Endothelial cell (in vitro differentiated cells): Measurements from ENCODE around the gene CCN6. TPM values are rescaled to one million over a fixed set of nuclear protein-coding genes. Genes with fewer than 3 reads are reported as not detected.

Experiments used
- DNase-seq: peaks from one replicate; pipeline ENCODE4 v3.0.0; 2021; ENCODE audit warnings: low spot score
- H3K27ac Mint-ChIP-seq: one replicate; pipeline ENCODE4 v1.8.0; 2021; ENCODE audit warnings: mixed read lengths, inconsistent platforms; ENCODE audit not compliant: unreplicated experiment
- H3K27me3 Mint-ChIP-seq: one replicate; pipeline ENCODE4 v1.8.0; 2021; ENCODE audit warnings: mild to moderate bottlenecking, moderate library complexity, mixed read lengths, inconsistent platforms; ENCODE audit not compliant: unreplicated experiment
- H3K36me3 Mint-ChIP-seq: one replicate; pipeline ENCODE4 v1.8.0; 2021; ENCODE audit warnings: mild to moderate bottlenecking, low read depth, mixed read lengths, inconsistent platforms; ENCODE audit not compliant: unreplicated experiment
- H3K4me1 Mint-ChIP-seq: one replicate; pipeline ENCODE4 v1.8.0; 2021; ENCODE audit warnings: mild to moderate bottlenecking, mixed read lengths, inconsistent platforms; ENCODE audit not compliant: unreplicated experiment
- H3K4me3 Mint-ChIP-seq: one replicate; pipeline ENCODE4 v1.8.0; 2021; ENCODE audit warnings: mild to moderate bottlenecking, mixed read lengths, inconsistent platforms; ENCODE audit not compliant: unreplicated experiment
- H3K9me3 Mint-ChIP-seq: one replicate; pipeline ENCODE4 v1.8.0; 2021; ENCODE audit warnings: mixed read lengths, inconsistent platforms; ENCODE audit not compliant: unreplicated experiment
- CTCF ChIP-seq: fragments of 200-600 bp; sonication (generic); IDR thresholded peaks from one replicate; pipeline ENCODE4 v1.5.0; 2021; ENCODE audit warnings: antibody characterized with exemption; ENCODE audit not compliant: unreplicated experiment
- total RNA-seq: library from RNA; stranded (reverse); fragmentation: NEBNext Ultra II Directional; extraction: Animal tissue kit (Norgen Biotek cat#: 25700); gene quantifications from one replicate; pipeline ENCODE4 v1.2.1, GENCODE V29; 2021; ENCODE audit not compliant: unreplicated experiment

CCN6 gene
- total RNA-seq, 1 donor from 2014 or later = not detected

DNA sequence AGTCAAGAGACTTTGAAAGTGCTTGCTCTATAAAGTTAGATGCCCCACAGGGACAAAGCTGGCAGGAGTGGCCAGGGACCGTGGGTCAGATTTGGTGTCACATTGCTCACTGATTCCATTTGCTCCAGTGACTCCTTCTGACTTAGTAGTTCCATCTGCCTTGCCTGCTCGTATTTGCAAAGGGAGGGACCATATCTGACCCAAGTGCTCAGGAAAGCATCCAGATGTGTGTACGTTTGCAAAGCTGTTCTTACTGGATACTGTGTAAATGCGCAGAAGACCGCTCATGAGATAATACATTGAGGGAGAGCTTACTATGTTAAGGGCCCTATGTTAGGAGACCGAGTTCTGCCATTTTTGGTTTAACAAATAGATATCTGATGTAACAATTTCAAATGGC is 21.2 kb upstream of the CCN6 start:
- no peak for TF ChIP-seq CTCF
- no peak overlapping the region for H3K27ac Mint-ChIP-seq

DNA sequence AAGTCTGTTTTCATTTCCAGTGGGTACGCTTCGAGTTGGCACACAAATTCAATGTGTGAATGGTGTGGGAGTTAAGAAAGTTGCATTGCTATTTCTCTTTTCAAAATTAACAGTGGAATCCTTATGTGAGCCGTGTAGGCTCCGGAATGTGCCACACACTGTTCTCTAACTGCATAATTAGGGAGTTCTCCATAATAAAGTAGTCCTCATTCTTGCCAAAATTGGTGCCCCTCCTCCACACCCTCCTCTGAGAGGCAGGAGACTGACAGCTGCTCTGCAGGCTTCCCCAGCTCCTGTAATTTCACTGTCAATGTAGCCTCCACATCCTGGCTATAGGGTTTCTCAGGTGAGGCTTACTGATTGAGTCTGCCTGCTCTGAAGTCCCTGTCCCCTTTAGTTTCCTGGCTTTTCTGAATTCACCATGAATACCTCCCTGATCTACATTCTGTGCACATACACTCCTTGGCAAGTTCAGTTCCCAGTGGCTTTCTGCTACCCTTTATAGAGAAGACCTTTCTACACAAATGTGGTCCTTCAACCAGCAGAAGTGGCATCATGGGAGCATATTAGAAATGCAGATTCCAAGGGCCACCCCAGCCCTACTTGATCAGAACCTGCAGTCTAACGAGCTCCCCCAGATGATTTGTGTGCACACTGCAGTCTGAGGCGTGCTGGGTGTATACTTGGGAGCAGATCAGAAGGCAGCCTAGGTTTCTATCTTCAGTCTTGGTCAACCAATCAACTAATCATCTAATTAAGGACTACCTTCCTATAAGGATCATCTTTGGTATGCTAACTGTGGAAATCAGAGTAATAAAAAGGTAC is 19.9 kb upstream of the CCN6 start:
- no peak overlapping the region for H3K4me3 Mint-ChIP-seq
- TF ChIP-seq CTCF = no peak
- H3K9me3 Mint-ChIP-seq = no peaks in the 10 kb centered on the region
- no peaks in the 10 kb centered on the region for H3K27me3 Mint-ChIP-seq
- H3K4me1 Mint-ChIP-seq = peaks cover 33% of the 10 kb centered on the region
- H3K36me3 Mint-ChIP-seq = no peaks in the 10 kb centered on the region
- no peak overlapping the region for H3K27ac Mint-ChIP-seq
- DNase-seq = no peak

More for the DNA sequence above, 21.2 kb upstream of the CCN6 start:
- Mint-ChIP-seq H3K27me3 (no peaks in the 10 kb centered on the region), H3K4me3 (no peak overlapping the region), H3K4me1 (peaks cover 24% of the 10 kb centered on the region), H3K36me3 (no peaks in the 10 kb centered on the region), H3K9me3 (no peaks in the 10 kb centered on the region)
- no peak for DNase-seq

- no peak overlapping the region for H3K27ac Mint-ChIP-seq
Observed at GRCh38 chr6:112034616-112034995, 19.3 kb upstream of the CCN6 start.

GRCh38 chr6:112036088-112036637 is 17.7 kb upstream of the CCN6 start:
- no peak overlapping the region for H3K4me3 Mint-ChIP-seq

More at GRCh38 chr6:112034616-112034995, 19.3 kb upstream of the CCN6 start:
- H3K4me1 Mint-ChIP-seq = peaks cover 34% of the 10 kb centered on the region
- TF ChIP-seq CTCF = no peak
- peaks cover 1% of the 10 kb centered on the region for H3K27me3 Mint-ChIP-seq
- no peak overlapping the region for H3K4me3 Mint-ChIP-seq
- no peaks in the 10 kb centered on the region for H3K36me3 Mint-ChIP-seq
- H3K9me3 Mint-ChIP-seq = no peaks in the 10 kb centered on the region
- DNase-seq = no peak

More at GRCh38 chr6:112036088-112036637, 17.7 kb upstream of the CCN6 start:
- no peak for TF ChIP-seq CTCF
- no peaks in the 10 kb centered on the region for H3K9me3 Mint-ChIP-seq
- H3K27ac Mint-ChIP-seq = no peak overlapping the region
- no peaks in the 10 kb centered on the region for H3K36me3 Mint-ChIP-seq
- H3K4me1 Mint-ChIP-seq = peaks cover 30% of the 10 kb centered on the region
- H3K27me3 Mint-ChIP-seq = peaks cover 2% of the 10 kb centered on the region
- DNase-seq = no peak
